NCI-H82 (cell line): Measurements from ENCODE around the gene DNAJC18.
"Not testable (repeated sequence)": the region's sequence is repeated elsewhere in the genome, so short reads cannot be mapped to it uniquely, and the experiment has no call there.

Source experiments
- DNase-seq: peaks from one replicate; lab custom pipeline; 2025; lab: John Stamatoyannopoulos, UW

Gene DNAJC18

GRCh38 chr5:139461176-139461575 lies 21.9 kb upstream of the DNAJC18 start:
- no peak for DNase-seq

DNA sequence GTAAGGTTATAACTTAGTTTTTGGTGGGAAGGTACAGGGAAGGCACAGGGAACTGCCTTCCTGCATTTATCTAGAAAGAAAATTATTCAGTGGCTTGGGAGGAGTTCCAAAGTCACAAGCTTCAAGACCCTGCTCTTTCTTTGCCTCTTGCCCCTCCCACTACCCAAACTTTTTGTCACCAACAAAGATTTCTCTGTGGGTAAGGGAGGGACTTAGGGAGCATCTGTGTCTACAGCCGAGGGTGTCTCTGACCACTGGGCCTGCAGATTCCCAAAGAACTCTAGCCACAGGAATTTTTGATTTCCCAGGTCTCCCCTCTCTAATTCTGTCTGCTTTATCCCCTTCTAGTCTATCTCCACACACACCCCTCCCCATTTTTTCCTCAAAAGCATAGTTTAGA lies 21.1 kb upstream of the DNAJC18 start:
- no peak for DNase-seq

- no peak for DNase-seq
Observed at GRCh38 chr5:139459451-139459934, 20.2 kb upstream of the DNAJC18 start.

DNA sequence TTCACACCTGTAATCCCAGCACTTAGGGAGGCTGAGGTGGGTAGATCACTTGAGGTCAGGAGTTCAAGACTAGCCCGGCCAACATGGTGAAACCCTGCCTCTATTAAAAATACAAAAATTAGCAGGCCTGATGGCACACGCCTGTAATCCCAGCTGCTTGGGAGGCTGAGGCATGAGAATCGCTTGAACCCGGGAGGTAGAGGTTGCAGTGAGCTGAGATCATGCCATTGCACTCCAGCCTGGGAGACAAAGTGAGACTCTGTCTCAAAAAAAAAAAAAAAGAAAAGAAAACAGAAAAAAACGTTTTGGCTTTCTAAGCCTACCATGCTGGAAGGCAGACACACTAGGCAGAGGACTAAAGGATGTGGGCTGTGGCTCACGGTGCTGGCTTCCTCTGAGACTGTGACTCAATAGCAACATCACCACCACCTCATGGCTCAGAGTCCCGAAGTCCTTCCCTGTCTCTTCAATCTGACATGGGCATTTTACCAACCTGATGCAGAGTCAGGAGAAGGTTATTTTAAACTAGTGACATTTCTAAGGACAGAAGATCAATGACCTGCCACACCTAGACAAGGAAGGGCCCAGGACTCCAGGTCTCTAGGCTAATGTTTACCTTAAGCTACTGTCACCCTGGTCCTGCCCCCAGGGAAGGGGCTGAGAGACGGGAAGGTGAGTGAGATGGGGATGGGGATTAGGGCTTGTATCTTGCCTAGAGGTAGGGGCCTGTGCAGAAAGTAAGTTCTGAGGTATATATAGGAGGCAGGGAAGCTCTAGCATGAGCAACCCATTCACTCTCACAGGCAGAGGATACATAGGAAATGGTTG lies 19.5 kb upstream of the DNAJC18 start:
- DNase-seq, result no peak

GRCh38 chr5:139457653-139458306 lies 18.5 kb upstream of the DNAJC18 start:
- DNase-seq, result no peak

DNA sequence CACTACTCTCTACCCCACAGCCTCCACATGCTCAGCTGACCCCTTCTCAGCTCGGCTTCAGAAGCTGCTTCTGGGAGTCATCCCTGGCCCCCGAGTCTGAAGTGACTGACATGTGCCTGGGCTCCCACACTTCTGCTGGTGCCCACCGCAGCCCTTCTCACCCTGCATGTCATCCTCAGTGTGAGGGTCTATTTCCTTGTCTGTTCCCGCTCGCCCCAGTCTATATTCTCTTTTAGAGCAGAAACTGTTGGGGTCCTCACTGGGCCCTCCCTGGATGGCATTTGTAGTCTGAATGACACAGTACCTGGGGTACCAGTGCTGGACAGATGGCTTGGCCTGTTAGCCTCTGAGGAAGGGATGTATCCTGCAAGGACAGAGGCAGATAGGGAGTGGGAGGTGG lies 17.9 kb upstream of the DNAJC18 start:
- DNase-seq, result no peak

GRCh38 chr5:139456776-139457175 lies 17.5 kb upstream of the DNAJC18 start:
- DNase-seq, result no peak

- DNase-seq, result no peak
Observed at GRCh38 chr5:139454568-139455290, 15.4 kb upstream of the DNAJC18 start.

DNA sequence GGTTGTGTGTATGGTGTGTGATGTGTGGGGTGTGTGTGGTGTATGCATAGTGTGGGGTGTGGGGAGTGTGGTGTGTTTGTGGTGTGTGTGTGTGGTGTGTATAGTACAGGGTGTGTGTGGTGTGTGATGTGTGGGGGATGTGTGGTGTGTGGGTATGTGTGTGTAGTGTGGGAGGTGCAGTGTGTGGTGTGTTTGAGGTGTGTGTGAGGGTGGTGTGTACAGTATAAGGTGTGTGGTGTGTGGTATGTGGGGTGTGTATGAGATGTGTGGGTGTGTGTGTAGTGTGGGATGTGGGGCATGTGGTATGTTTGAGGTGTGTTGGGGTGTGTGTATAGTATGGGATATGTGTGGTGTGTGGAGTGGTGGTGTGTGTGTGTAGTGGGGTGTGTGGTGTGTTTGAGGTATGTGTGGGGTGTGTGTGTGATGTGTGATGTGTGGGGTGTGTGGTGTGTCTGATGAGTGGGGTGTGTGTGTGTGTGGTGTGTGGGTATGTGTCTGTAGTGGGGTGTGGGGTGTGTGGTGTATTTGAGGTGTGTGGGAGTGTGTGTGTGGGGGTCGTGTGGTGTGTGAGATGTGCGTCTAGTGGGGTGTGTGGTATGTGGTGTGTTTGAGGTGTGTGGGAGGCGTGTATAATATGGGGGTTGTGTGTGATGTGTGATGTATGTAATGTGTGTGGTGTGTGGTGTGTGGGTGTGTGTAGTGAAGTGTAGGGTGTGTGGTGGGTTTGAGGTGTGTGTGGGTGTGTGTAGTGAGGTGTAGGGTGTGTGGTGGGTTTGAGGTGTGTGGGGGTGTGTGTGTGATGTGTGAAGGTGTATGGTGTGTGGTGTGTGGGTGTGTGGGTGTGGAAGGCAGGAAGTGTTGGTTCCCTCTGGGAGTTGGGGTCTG lies 14.6 kb upstream of the DNAJC18 start:
- no peak for DNase-seq

DNA sequence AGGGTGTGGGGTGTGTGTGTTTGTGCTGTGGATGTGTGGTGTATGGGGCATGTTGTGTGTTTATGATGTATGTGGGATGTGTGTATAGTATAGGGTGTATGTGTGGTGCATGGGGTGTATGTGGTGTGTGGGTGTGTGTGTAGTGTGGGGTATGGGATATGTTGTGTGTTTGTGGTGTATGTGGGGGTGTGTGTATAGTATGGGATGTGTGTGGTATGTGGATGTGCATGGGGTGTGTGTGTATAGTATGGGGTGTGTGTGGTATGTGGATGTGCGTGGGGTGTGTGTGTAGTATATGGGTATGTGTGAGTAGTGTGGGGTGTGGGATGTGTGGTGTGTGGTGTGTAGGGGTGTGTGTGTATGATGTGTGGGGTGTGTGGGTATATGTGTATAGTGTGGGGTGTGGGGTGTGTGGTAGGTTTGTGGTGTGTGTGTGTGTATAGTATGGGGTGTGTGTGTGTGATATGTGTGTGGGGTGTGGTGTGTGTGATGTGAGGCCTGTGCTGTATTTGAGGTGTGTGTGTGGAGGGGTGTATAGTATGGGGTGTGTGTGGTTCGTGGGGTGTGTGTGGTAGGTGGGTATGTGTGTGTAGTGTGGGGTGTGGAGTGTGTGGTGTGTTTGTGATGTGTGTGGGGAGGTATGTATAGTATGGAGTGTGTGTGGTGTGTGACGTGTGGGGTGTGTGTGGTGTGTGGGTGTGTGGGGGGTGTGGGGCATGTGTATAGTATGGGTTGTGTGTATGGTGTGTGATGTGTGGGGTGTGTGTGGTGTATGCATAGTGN lies 12.7 kb upstream of the DNAJC18 start:
- DNase-seq, result no peak

- DNase-seq, result no peak
Observed at GRCh38 chr5:139451176-139451575, 11.9 kb upstream of the DNAJC18 start.

GRCh38 chr5:139446956-139447779 lies 7.8 kb upstream of the DNAJC18 start:
- no peak for DNase-seq

DNA sequence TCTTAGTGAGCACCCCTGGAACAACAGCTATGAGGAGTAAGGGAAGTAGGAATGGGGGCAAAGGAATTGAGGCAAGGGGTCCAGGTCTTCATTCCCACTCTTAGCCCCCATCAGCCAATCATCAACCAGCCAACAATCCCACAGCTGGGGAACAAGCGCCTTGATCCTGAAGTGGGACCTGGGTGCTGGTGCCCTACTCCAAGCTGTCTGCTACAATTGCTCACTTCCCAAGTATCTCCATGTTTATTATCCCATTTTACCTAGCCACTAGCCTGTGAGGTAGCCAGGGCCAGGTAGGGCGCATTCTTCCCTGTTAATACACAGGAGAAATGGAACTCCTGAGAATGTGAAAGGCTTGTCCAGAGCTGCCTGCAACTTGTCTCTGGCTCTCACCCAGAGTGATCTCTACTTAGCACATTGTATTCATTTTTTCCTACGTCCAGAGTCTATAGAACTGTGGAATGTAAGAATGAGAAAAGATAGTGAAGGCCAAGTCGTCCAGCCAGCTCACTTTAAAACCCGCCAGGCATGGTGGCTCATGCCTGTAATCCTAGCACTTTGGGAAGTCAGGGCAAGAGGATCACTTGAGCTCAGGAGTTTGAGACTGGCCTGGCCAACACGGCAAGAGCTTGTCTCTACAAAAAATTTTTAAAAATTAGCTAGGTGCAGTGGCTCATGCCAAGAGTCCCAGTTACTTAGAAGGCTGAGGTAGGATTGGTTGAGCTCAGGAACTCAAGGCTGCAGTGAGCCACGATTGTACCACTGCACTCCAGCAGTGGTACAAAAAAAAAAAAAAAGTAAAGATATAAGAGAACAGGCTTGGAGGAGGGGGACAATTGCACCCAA lies 6.2 kb upstream of the DNAJC18 start:
- no peak for DNase-seq

DNA sequence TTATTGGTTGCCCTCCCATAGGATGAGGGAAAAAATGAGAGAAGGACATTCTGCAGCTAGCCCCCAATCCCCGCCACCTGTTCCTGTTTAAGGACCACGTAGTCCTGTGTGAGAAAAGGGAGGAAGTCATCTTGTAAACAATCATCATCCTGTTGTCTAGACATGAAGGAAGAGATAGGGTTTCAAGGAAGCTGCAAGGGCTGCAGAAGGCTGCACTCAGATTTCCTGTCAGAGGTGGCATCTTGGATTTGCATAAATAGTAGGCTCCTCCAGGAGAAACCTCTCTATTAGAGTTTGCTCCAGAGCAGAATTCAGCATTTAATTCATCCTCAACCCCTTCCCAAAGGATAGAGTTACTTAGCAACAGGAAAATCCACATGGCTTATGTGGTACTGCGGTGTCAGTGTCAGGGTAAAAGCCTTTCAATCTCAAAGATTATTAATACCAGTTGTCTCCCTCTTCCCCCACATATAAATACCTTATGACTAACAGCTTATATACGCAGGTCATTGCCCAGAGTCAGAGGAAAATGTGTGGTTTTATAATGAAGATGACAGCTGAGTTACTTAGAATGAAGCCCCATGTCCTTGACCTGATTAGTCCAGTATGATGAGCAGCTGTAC lies 4.6 kb upstream of the DNAJC18 start:
- DNase-seq, result peak; percentile 34

DNA sequence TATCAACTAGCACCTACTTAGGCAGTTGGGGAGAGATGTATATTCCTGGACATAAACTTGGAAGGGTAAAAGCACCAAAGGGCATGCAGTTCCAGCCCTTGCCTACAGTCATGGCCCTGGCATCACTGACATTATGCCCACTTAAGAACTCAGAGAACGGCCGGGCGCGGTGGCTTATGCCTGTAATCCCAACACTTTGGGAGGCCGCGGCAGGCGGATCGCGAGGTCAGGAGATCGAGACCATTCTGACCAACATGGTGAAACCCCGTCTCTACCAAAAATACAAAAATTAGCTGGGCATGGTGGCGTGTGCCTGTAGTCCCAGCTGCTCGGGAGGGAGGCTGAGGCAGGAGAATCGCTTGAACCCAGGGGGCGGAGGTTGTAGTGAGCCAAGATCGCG lies 1.1 kb upstream of the DNAJC18 start:
- DNase-seq, result not testable (repeated sequence)

DNA sequence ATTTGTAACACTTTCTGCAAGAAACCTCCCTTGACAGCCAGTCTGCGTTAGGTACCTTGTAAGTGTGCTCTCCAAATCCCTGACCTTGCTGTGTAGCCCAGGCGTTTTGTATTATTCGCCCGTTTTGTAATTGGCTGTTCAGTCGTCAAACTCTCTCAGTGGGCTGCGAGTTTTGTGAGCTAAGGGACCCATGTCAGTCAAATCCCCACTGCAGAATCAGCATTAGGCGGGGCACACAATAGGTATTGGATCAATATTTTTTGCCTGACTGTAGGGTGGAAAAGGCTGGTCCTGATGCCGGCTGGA lies 665 bp downstream of the DNAJC18 start:
- no peak for DNase-seq

- peak; percentile 5 for DNase-seq
Observed at GRCh38 chr5:139435676-139436075, 3.6 kb downstream of the DNAJC18 start.

- DNase-seq, result no peak
Observed at GRCh38 chr5:139431706-139432105, 7.6 kb downstream of the DNAJC18 start.

GRCh38 chr5:139430015-139430414 lies 9.3 kb downstream of the DNAJC18 start:
- DNase-seq, result no peak
